ENCODE measurements around the gene NKIRAS1.
"Not testable (repeated sequence)": the region's sequence is repeated elsewhere in the genome, so short reads cannot be mapped to it uniquely, and the experiment has no call there.

NKIRAS1 gene

GRCh38 chr3:23895181-23895580 lies 21.6 kb downstream of the NKIRAS1 start:
- no peak for DNase-seq

GRCh38 chr3:23894254-23895061 lies 22.3 kb downstream of the NKIRAS1 start:
- no peak for DNase-seq

DNA sequence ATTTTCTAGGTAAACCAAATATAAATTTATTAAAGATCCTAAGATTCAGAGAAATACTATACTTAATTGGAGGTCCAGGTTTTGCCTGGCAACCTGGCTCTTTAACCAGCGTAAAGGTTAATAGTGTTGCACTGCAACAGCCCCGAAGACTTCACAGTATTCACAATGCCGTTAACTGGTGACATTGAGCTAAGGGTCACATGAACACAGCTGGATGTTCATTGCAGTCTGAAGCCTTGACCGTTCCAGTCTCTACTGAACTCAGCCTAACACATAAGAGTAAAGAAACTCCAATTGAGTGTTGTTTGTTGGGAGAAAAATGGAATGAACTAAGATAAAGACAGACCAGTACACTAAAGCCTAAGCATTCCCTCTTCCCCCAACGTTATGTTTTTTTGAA lies 26.8 kb downstream of the NKIRAS1 start:
- no peak for DNase-seq

DNA sequence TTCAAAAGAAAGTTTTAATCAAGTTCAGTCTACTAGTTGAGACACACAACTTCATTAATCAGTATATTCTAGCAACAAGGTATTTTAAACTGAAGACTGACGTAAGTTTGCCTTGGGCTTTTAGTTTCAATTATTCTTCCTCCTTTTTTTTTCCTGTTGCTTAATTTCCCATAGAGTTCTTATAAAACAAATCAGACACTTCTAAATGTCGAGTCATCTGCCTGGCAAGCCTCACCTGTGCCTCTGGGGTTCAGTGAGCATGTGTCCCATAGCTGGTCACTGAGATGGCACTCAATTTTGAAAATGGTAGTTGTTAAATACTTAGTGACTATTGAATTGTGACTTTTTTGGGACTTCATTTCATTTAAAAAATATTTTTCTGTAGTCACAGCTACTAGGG lies 27.4 kb downstream of the NKIRAS1 start:
- no peak for DNase-seq

- DNase-seq: no peak
Measured at GRCh38 chr3:23888617-23889228, 28.1 kb downstream of the NKIRAS1 start.

DNA sequence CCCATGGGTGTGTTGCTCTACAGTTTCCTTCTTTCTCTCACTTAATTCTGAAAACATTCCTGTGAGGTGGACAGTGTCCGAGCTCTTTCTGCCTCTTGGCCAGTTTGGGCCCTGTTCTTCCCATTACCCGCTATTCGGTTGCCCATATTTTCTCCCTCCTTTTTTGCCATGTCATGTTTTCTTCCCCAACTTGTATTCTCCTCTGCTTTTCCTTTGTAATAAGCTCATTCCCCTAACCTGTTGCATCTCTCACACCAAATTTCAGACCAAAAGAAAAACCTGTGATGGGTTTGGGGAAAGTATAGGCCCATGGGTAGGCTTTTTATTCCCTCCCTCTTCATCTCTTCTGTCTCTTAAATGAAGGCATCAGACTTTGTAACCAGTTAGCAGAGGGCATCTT lies 30.5 kb downstream of the NKIRAS1 start:
- DNase-seq: no peak

GRCh38 chr3:23885210-23885609 lies 31.6 kb downstream of the NKIRAS1 start:
- no peak for DNase-seq

- DNase-seq: no peak
Measured at GRCh38 chr3:23884481-23884880, 32.3 kb downstream of the NKIRAS1 start.

GRCh38 chr3:23882487-23882918 lies 34.3 kb downstream of the NKIRAS1 start:
- DNase-seq: no peak

GRCh38 chr3:23881993-23882392 lies 34.8 kb downstream of the NKIRAS1 start:
- not testable (repeated sequence) for DNase-seq

DNA sequence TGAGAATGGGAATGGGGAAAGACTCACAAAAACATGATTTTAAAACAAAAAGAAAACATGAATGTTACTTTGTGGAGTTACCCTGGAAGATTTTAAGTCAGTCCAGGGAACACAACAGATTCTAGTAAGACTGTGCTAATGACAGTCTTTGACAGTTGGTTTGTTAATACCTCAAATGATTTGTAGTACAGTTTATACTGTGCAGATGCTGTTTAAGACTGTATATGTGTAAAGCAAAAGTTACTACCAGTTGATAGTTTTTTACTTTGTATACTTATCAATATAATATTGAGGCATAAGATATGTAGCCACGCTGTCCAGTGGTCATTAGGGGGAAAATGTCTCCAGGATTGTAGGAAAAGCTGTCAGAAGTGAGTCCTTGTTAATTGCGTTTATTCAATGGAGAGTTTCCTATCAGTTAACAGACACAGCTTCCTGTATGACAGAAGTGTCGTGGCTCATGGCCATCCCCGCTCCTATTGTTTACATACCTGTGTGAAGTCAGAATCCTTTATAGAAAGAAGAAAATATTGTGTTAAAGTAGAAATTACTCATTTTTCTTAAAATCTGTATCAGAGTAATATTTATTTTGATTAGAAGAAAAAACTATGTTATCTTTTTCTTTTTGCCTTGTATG lies 36.0 kb downstream of the NKIRAS1 start:
- no peak for DNase-seq

- DNase-seq: no peak
Measured at GRCh38 chr3:23879485-23879884, 37.3 kb downstream of the NKIRAS1 start.

DNA sequence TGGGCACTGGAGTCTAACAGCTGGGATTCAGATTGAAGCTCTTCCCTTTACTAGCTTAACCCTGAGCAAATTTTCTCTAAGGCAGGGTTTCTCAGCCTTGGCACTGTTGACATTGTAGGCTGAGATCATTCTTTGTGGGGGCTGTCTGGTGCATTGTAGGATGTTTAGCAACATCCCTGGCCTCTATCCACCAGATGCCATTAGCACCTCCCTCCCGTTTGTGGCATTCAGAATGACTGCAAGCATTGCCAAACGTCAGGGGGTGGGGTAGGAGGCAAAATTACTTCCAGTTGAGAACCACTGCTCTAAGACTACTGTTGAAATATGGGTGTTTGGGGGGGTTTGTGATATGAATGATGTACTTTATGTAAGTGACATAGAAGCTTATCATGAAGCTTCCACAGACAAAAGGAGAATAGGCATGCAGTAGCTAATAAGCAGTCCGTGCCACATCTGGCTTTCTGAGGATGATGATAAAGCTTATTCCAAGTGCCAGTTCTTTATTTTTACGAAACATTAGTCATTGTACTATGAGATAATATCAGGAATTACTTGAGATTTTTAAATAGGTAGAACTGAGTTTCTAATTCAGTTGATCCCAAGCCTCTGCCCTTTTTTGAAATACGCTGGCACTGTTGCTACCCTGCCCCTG lies 39.3 kb downstream of the NKIRAS1 start:
- no peak for DNase-seq

DNA sequence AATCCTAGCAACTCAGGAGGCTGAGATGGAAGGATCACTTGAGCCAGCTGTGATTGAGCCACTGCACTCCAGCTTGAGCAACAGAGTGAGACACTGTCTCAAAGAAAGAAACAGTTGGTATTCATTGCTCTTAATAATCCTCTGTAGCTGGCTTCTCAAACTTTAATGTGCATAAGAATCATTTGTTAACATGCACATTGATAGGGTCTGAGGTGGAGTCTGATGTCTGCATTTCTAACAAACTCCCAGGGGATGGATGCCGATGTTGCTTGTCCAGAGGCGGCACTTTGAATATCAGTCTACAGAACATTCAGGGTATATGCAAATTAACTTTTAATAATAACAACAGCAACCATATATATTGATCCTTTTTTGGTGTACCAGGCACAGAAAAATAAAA lies 39.9 kb downstream of the NKIRAS1 start:
- no peak for DNase-seq

DNA sequence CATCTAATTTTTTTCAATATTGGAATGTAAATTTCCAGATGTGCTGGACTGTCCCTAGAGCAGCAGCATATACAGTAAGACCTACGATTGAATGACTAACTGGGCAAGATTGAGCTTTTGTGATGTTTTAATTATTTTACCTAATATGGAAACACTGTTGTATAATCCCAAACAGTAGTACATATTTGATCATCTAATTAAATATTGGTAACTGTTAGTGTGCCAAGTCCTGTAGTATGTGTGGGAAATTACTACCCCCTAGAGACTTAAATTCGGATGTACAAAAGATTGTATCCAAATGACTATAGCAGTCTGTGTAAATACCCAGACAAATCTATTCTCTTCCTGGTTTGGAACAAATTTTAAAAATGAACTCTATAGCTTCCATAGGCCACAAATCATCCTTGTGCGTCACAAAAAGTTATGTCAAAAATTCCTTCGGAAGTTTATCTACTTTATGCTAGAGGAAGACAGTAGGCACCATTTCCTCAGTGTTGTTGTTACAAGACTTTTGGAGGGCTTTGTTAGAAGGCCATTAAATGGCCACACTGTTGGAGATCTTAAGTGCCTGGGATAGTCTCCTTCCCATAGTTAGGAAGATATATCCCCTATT lies 41.6 kb downstream of the NKIRAS1 start:
- DNase-seq: no peak

- DNase-seq: no peak
Measured at GRCh38 chr3:23874359-23875112, 42.3 kb downstream of the NKIRAS1 start.

- no peak for DNase-seq
Measured at GRCh38 chr3:23873941-23874340, 42.8 kb downstream of the NKIRAS1 start.

GRCh38 chr3:23872330-23872729 lies 44.5 kb downstream of the NKIRAS1 start:
- DNase-seq: no peak

DNA sequence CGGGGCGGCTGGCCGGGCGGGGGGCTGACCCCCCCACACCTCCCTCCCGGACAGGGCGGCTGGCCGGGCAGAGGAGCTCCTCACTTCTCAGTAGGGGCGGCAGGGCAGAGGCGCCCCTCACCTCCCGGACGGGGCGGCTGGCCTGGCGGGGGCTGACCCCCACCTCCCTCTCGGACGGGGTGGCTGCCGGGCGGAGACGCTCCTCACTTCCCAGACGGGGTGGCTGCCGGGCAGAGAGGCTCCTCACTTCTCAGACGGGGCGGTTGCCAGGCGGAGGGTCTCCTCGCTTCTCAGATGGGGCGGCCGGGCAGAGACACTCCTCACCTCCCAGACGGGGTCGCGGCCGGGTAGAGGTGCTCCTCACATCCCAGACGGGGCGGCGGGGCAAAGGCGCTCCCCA lies 45.4 kb downstream of the NKIRAS1 start:
- DNase-seq: not testable (repeated sequence)

- DNase-seq: not testable (repeated sequence)
Measured at GRCh38 chr3:23870663-23871043, 46.1 kb downstream of the NKIRAS1 start.

- no peak for DNase-seq
Measured at GRCh38 chr3:23869977-23870662, 46.7 kb downstream of the NKIRAS1 start.

GRCh38 chr3:23867838-23868237 lies 49.0 kb downstream of the NKIRAS1 start:
- DNase-seq: no peak
